H9 (cell line): ENCODE results near the gene CD72. TPM values are rescaled to one million over a fixed set of nuclear protein-coding genes. Genes with fewer than 3 reads are reported as not detected.

Source experiments
- DNase-seq: peaks from one replicate; pipeline ENCODE4 v3.0.0-alpha.2; 2017
- H2AFZ ChIP-seq: one replicate; pipeline ENCODE4 v1.6.1; 2013; ENCODE audit warnings: mild to moderate bottlenecking, low read length, control low read depth, moderate library complexity
- H2AK5ac ChIP-seq: 2 replicates; pipeline ENCODE4 v1.6.1; 2013; ENCODE audit warnings: low read length, control low read depth, mixed read lengths; ENCODE audit not compliant: insufficient read length
- H2BK120ac ChIP-seq: one replicate; pipeline ENCODE4 v1.6.1; 2013; ENCODE audit warnings: low read depth, mild to moderate bottlenecking, low read length, control low read depth, inconsistent platforms; ENCODE audit not compliant: poor library complexity, severe bottlenecking
- H2BK12ac ChIP-seq: 2 replicates; pipeline ENCODE4 v1.6.1; 2013; ENCODE audit warnings: low read length, control low read depth, mixed read lengths, low read depth; ENCODE audit not compliant: insufficient read length
- H2BK15ac ChIP-seq: 2 replicates; pipeline ENCODE4 v1.6.1; 2013; ENCODE audit warnings: low read depth, low read length, control low read depth
- H2BK20ac ChIP-seq: one replicate; pipeline ENCODE4 v1.6.1; 2013; ENCODE audit warnings: low read depth, mild to moderate bottlenecking, low read length, control low read depth, inconsistent platforms; ENCODE audit not compliant: poor library complexity, severe bottlenecking
- H2BK5ac ChIP-seq: 2 replicates; pipeline ENCODE4 v1.6.1; 2013; ENCODE audit warnings: low read length, control low read depth, mixed read lengths; ENCODE audit not compliant: insufficient read length
- H3K14ac ChIP-seq: 2 replicates; pipeline ENCODE4 v1.6.1; 2013; ENCODE audit warnings: low read length, control low read depth; ENCODE audit not compliant: insufficient read depth
- H3K18ac ChIP-seq: 2 replicates; pipeline ENCODE4 v1.6.1; 2013; ENCODE audit warnings: low read depth, mild to moderate bottlenecking, mixed read lengths, low read length, control low read depth; ENCODE audit not compliant: insufficient read length
- H3K23ac ChIP-seq: 2 replicates; pipeline ENCODE4 v1.6.1; 2013; ENCODE audit warnings: low read length, control low read depth, mixed read lengths, low read depth; ENCODE audit not compliant: insufficient read length
- H3K23me2 ChIP-seq: 2 replicates; pipeline ENCODE4 v1.6.1; 2013; ENCODE audit warnings: low read depth, mild to moderate bottlenecking, mixed read lengths, low read length, control low read depth; ENCODE audit not compliant: insufficient read length, poor library complexity, severe bottlenecking
- H3K27ac ChIP-seq: 2 replicates; pipeline ENCODE4 v1.5.1; 2013; ENCODE audit warnings: low read length, control low read depth, mixed read lengths, low read depth; ENCODE audit not compliant: insufficient read length
- H3K27me3 ChIP-seq: 2 replicates; pipeline ENCODE4 v1.6.1; 2013; ENCODE audit warnings: low read length, control low read depth, inconsistent platforms; ENCODE audit not compliant: insufficient read depth
- H3K4ac ChIP-seq: 2 replicates; pipeline ENCODE4 v1.6.1; 2013; ENCODE audit warnings: low read depth, mild to moderate bottlenecking, control low read depth, inconsistent platforms, low read length, moderate library complexity
- H3K4me1 ChIP-seq: 2 replicates; pipeline ENCODE4 v1.6.1; 2013; ENCODE audit warnings: low read length, control low read depth, inconsistent platforms; ENCODE audit not compliant: insufficient read depth
- H3K4me2 ChIP-seq: 2 replicates; pipeline ENCODE4 v1.6.1; 2013; ENCODE audit warnings: low read length, control low read depth, mixed read lengths; ENCODE audit not compliant: insufficient read length, insufficient read depth
- H3K56ac ChIP-seq: 2 replicates; pipeline ENCODE4 v1.6.1; 2013; ENCODE audit warnings: low read depth, mild to moderate bottlenecking, mixed read lengths, low read length, control low read depth; ENCODE audit not compliant: insufficient read length
- H3K79me1 ChIP-seq: 2 replicates; pipeline ENCODE4 v1.6.1; 2013; ENCODE audit warnings: low read depth, mild to moderate bottlenecking, moderate library complexity, low read length, control low read depth, inconsistent platforms; ENCODE audit not compliant: insufficient read depth, poor library complexity, severe bottlenecking
- H3K79me2 ChIP-seq: 2 replicates; pipeline ENCODE4 v1.6.1; 2013; ENCODE audit warnings: low read length, control low read depth, inconsistent platforms; ENCODE audit not compliant: insufficient read depth
- H3K9ac ChIP-seq: 2 replicates; pipeline ENCODE4 v1.6.1; 2013; ENCODE audit warnings: low read length, control low read depth, mixed read lengths; ENCODE audit not compliant: insufficient read length; ENCODE audit errors: extremely low read depth
- H3K9me3 ChIP-seq: one replicate; pipeline ENCODE4 v1.6.1; 2013; ENCODE audit warnings: low read depth, low read length, inconsistent platforms; ENCODE audit not compliant: control insufficient read depth
- H3T11ph ChIP-seq: one replicate; pipeline ENCODE4 v1.6.1; 2013; ENCODE audit warnings: mild to moderate bottlenecking, low read length, control low read depth, inconsistent platforms
- H4K20me1 ChIP-seq: one replicate; pipeline ENCODE4 v1.6.1; 2013; ENCODE audit not compliant: control insufficient read depth, insufficient read length, insufficient read depth
- H4K5ac ChIP-seq: 2 replicates; pipeline ENCODE4 v1.6.1; 2013; ENCODE audit warnings: low read depth, mild to moderate bottlenecking, mixed read lengths, low read length, control low read depth; ENCODE audit not compliant: insufficient read length
- H4K8ac ChIP-seq: replicated peaks from 2 replicates; pipeline ENCODE4 v1.6.1; 2013; ENCODE audit warnings: low read length, control low read depth, mixed read lengths, low read depth; ENCODE audit not compliant: insufficient read length
- H4K91ac ChIP-seq: 2 replicates; pipeline ENCODE4 v1.6.1; 2013; ENCODE audit warnings: low read depth, mild to moderate bottlenecking, moderate library complexity, mixed read lengths, low read length, control low read depth; ENCODE audit not compliant: insufficient read length
- H3K27ac Mint-ChIP-seq, 3 experiments: 2 replicates in 2 of 3; 3 replicates in 1 of 3; pipeline ENCODE4 v1.8.0; 2020 to 2021; ENCODE audit warnings: mixed read lengths in 3 of 3, mild to moderate bottlenecking in 1 of 3, moderate library complexity in 1 of 3
- H3K27me3 Mint-ChIP-seq: 2 replicates; pipeline ENCODE4 v1.8.0; 2021; ENCODE audit warnings: low read depth, mild to moderate bottlenecking, moderate library complexity, mixed read lengths
- H3K36me3 Mint-ChIP-seq, 3 experiments: 2 replicates in 2 of 3; 3 replicates in 1 of 3; pipeline ENCODE4 v1.8.0; 2020 to 2021; ENCODE audit warnings: low read depth in 3 of 3, mixed read lengths in 3 of 3; ENCODE audit not compliant: insufficient read depth in 1 of 3
- H3K4me1 Mint-ChIP-seq, 2 experiments: 2 replicates each; pipeline ENCODE4 v1.8.0; 2020; ENCODE audit warnings: mixed read lengths in 2 of 2
- H3K4me3 Mint-ChIP-seq, 2 experiments: 2 replicates in 1 of 2; 3 replicates in 1 of 2; pipeline ENCODE4 v1.8.0; 2020 to 2021; ENCODE audit warnings: mild to moderate bottlenecking in 2 of 2, mixed read lengths in 2 of 2, moderate library complexity in 1 of 2
- H3K9me3 Mint-ChIP-seq, 2 experiments: 2 replicates in 1 of 2; 3 replicates in 1 of 2; pipeline ENCODE4 v1.8.0; 2020; ENCODE audit warnings: mild to moderate bottlenecking in 2 of 2, mixed read lengths in 2 of 2, moderate library complexity in 1 of 2
- CTCF ChIP-seq: fragments of 200-600 bp; sonication (generic); conservative IDR thresholded peaks from 3 replicates; pipeline ENCODE4 v1.8.0; 2021; ENCODE audit warnings: antibody characterized with exemption, mild to moderate bottlenecking
- WGBS: extraction: QIAGEN DNeasy Blood & Tissue Kit; methylation state at CpG from one replicate; pipeline ENCODE4 v1.1.7; 2013; ENCODE audit warnings: missing lambda C conversion rate, low lambda C conversion rate, mixed read lengths; ENCODE audit not compliant: insufficient read length; ENCODE audit errors: extremely low coverage; 5-methylcytosine and 5-hydroxymethylcytosine counted together
- total RNA-seq: library from RNA; stranded (reverse); gene quantifications from 2 replicates; pipeline ENCODE4 v1.2.1, GENCODE V29; 2021

The CD72 gene
- total RNA-seq, 1 experiment from 2014 or later = 3.9 TPM

GRCh38 chr9:35653611-35654010, 35.4 kb upstream of the CD72 start:
- no peak overlapping the region for H2BK12ac ChIP-seq
- no peak overlapping the region for H2AFZ ChIP-seq
- no peaks in the 10 kb centered on the region for H3K9me3 ChIP-seq
- peaks cover 7% of the 10 kb centered on the region for H3K23me2 ChIP-seq
- H2BK15ac ChIP-seq = no peak overlapping the region
- no peak for DNase-seq
- Mint-ChIP-seq H3K4me1 (peaks cover 22 to 29% of the 10 kb centered on the region in 2 experiments), H3K36me3 (peaks cover 0 to 2% (median 0%) of the 10 kb centered on the region in 3 experiments; a peak in 1 of 7 replicates), H3K27me3 (peaks cover 18% of the 10 kb centered on the region), H3K27ac (no peak overlapping the region), H3K4me3 (no peak overlapping the region), H3K9me3 (peaks cover 2 to 3% of the 10 kb centered on the region in 2 experiments; a peak in 3 of 5 replicates)
- no peak overlapping the region for H4K5ac ChIP-seq
- no peak overlapping the region for H3K27ac ChIP-seq
- no peak overlapping the region for H3K4me2 ChIP-seq
- TF ChIP-seq CTCF = no peak
- H3K79me2 ChIP-seq = no peaks in the 10 kb centered on the region
- H3K27me3 ChIP-seq = 0 out of 2 replicates have a peak, but pooled peaks cover 2% of the 10 kb centered on the region
- no peak overlapping the region for H2AK5ac ChIP-seq
- H3K4ac ChIP-seq = no peak overlapping the region
- peaks cover 3% of the 10 kb centered on the region; the same call in 1 of the 2 replicates for H3K4me1 ChIP-seq
- no peak overlapping the region for H3K23ac ChIP-seq
- H3K79me1 ChIP-seq = no peaks in the 10 kb centered on the region
- no peak overlapping the region for H2BK5ac ChIP-seq
- no peak overlapping the region for H2BK120ac ChIP-seq
- H4K91ac ChIP-seq = no peak overlapping the region
- no peak overlapping the region for H3K18ac ChIP-seq
- no peak overlapping the region for H2BK20ac ChIP-seq
- H3K56ac ChIP-seq = no peak overlapping the region
- no CpG with 5 or more reads among the region's 2 CpGs for WGBS
- H4K8ac ChIP-seq = no peak overlapping the region
- no peak overlapping the region for H3T11ph ChIP-seq
- H3K9ac ChIP-seq = no peak overlapping the region
- no peaks in the 10 kb centered on the region for H4K20me1 ChIP-seq
- no peak overlapping the region for H3K14ac ChIP-seq
